ENCODE measurements around the gene MCAM. TPM values are rescaled to one million over a fixed set of nuclear protein-coding genes. Genes with fewer than 3 reads are reported as not detected.

The MCAM gene
- total and polyA plus RNA-seq, 2 of the 8 experiments (the other 6 are each of a cell fraction or from before 2014, with no cell fraction given) = 22.4 to 32.2 TPM

DNA sequence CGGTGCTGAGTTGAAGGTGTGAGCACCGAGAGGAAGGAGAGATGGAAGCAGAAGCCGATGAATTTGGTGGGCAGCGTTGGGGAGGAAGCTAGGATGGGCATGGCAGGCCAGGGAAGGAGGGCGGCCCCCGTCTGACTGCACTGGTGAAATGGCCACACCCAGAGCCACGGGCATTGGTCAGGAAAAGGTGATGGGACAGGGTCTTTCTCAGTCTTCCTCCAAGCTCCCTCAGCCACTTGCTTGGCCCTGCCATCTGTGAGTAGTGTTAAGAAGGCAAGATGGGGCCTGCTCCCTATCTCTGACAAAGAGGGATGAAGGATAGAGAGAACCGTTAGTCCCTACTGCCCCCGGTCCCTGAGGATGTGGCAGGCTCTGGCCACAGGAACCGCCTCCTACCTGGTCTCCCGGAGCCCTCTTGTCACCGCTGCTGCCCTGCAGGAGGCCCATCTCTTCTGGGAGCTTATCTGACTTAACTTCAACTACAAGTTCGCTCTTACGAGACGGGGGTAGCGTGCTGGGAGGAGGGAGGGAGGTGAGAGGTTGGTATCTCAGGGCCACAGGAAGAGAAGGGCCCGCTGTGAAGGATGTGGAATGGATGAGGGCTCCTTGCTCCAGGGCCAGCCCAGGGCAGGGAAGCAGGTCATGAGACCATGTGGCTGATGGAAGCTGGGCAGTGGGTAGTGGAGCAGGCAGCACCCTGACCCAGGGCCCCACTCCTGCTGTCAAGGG is 6.8 kb downstream of the MCAM start (continued):
- TF ChIP-seq SP4 (IDR thresholded peaks at IDR 0.05; ENCODE audit: low read length) (no peak), RBBP5 (IDR thresholded peaks at IDR 0.05; ENCODE audit: borderline replicate concordance, low read depth, low read length) (no peak), CBX5 (IDR thresholded peaks at IDR 0.05; ENCODE audit: low read depth, low read length) (no peak), NRF1 (IDR thresholded peaks at IDR 0.05; ENCODE audit: low read depth, low read length) (no peak)
